HG02678 (cell line): ENCODE results near the gene MAN2A2.
"Not testable (repeated sequence)": the region's sequence is repeated elsewhere in the genome, so short reads cannot be mapped to it uniquely, and the experiment has no call there.

Experiments used
- ATAC-seq: cut with Tn5 transposase; IDR thresholded peaks from one replicate; pipeline ENCODE4 v1.9.1; 2021; ENCODE audit warnings: mild to moderate bottlenecking, moderate library complexity; ENCODE audit not compliant: unreplicated experiment

The MAN2A2 gene

GRCh38 chr15:90902040-90902839 lies 862 bp upstream of the MAN2A2 start:
- ATAC-seq, result peak; percentile 75

DNA sequence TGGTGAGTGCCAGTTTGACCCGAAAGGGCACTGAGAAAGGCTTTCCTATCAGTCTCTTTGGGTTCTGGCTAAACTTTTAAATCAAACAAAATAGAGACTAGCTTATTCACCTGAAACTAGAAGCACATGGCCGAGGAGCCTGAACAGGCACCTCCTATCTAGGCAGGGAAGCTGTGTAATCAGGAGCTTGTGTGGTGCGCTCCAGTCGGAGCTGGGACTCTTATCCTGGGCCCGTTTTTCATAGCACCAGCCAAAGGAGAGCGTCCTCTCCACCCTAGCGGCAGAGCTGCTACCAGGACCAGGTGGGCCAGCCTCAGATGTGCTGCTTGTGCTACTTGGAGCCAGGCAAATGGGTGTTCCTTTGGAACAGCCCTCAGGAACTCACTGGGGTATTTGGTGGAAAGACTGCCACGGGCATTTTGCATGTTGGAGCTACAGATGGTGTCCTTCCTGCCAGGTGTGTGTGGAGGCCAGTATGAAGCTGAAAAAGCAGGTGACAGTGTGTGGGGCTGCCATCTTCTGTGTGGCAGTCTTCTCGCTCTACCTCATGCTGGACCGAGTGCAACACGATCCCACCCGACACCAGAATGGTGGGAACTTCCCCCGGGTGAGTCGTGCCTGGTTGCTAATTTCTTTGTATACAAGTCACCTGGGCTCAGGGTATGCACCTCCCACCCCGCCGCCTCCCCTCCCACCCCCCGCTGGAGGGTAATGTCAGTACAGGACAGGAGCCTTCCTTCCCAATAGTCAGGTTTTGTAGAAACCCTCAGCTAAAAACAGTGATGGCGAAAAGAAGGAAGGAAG lies 833 bp downstream of the MAN2A2 start:
- no peak for ATAC-seq

DNA sequence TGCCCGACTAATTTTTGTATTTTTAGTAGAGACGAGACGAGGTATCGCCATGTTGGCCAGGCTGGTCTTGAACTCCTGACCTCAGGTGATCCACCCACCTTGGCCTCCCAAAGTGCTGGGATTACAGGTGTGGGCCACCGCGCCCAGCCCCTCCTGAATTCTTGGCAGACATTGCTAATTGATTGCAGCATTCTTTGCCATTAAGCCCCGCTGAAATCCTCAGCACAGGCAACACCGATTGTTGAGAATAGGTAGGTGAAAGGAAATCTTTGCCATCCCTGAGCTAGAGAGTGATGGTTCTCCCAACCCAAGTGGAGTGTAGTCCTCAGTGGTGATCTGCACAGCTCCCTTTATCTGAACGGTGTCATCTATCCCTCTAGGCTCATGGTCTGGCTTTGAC lies 1.6 kb downstream of the MAN2A2 start:
- ATAC-seq, result no peak

DNA sequence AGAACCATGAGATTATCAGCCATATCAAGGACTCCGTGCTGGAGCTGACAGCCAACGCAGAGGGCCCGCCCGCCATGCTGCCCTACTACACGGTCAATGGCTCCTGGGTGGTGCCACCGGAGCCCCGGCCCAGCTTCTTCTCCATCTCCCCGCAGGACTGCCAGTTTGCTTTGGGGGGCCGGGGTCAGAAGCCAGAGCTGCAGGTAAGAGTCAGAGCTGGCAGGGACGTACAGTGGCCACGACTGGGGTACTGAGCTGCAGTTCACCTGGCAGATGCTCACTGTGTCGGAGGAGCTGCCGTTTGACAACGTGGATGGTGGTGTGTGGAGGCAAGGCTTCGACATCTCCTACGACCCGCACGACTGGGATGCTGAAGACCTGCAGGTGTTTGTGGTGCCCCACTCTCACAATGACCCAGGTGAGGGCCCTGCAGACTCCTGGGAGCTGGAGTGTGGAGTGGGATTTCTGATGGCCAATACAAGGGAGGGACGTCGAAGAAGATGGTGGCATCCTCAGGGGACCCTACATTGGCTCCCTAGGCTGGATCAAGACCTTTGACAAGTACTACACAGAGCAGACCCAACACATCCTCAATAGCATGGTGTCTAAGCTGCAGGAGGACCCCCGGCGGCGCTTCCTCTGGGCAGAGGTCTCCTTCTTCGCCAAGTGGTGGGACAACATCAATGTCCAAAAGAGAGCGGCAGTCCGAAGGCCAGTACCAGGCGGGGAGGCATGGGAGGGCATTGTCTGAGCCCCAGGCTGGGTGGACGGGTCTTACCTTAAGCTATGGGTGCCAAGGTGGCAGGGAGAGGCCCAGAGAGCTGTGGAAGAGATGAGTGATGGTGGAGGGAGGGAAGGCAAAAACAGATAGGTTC lies 2.4 kb downstream of the MAN2A2 start:
- ATAC-seq, result no peak

DNA sequence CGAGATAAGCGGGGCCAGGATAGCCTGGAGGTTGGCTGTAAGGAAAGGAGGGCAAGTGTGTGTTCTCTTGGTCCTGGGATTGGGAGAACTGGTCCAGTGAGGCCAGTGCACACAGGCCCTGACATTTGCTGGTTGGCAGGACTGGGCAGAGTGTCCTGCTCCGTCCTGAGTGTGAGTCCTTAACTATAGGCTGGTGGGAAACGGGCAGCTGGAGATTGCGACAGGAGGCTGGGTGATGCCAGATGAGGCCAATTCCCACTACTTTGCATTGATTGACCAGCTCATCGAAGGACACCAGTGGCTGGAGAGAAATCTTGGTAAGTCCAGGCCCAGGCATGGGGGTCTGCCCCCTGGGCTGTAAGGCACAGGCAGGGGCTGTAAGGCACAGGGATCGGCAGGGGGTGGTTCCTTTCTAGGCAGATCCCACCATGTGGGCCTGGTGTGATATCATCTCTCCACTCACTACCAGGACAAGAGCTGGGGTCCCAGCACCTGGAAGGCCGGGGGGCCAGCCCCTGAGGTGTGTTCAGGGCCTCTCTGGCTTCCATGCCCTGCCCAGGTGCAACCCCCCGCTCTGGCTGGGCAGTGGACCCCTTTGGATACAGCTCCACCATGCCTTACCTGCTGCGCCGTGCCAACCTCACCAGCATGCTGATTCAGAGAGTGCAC lies 3.2 kb downstream of the MAN2A2 start:
- no peak for ATAC-seq

GRCh38 chr15:90907051-90907660 lies 4.1 kb downstream of the MAN2A2 start:
- no peak for ATAC-seq

- no peak for ATAC-seq
These were observed 4.9 kb downstream of the MAN2A2 start for GRCh38 chr15:90907838-90908507.

- ATAC-seq, result not testable (repeated sequence)
These were observed 6.3 kb downstream of the MAN2A2 start for GRCh38 chr15:90909449-90909848.

- ATAC-seq, result no peak
These were observed 6.9 kb downstream of the MAN2A2 start for GRCh38 chr15:90909976-90910375.

DNA sequence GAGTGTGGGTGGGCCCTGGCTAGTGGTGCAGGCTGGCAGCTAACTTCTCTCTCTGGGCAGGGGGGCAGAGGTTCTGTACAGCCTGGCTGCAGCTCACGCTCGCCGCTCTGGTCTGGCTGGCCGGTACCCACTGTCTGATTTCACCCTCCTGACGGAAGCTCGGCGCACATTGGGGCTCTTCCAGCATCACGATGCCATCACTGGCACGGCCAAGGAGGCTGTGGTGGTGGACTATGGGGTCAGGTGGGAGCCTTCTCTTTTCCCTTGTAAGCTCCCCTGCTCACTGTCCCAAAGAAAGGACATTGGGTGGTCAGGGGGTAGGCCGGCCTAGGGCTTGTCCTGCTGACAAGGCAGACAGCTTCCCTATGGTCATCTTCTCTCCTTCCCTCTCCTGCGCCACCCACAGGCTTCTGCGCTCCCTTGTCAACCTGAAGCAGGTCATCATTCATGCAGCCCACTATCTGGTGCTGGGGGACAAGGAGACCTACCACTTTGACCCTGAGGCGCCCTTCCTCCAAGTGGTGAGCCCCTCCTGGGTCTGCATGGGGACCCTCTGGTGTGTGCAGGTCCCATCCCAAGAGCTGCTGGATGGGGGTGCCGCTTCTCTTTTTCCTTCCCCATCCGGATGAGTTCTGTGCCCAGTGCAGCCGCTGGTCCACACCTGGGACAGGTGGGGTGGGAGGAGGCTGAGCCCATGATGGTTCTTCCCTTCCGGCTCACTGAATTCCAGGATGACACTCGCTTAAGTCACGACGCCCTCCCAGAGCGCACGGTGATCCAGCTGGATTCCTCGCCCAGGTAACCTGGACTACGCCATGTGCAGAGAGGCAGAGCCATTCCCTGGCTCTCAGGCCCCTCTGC lies 7.6 kb downstream of the MAN2A2 start:
- no peak for ATAC-seq

GRCh38 chr15:90911302-90911623 lies 8.2 kb downstream of the MAN2A2 start:
- ATAC-seq, result no peak

DNA sequence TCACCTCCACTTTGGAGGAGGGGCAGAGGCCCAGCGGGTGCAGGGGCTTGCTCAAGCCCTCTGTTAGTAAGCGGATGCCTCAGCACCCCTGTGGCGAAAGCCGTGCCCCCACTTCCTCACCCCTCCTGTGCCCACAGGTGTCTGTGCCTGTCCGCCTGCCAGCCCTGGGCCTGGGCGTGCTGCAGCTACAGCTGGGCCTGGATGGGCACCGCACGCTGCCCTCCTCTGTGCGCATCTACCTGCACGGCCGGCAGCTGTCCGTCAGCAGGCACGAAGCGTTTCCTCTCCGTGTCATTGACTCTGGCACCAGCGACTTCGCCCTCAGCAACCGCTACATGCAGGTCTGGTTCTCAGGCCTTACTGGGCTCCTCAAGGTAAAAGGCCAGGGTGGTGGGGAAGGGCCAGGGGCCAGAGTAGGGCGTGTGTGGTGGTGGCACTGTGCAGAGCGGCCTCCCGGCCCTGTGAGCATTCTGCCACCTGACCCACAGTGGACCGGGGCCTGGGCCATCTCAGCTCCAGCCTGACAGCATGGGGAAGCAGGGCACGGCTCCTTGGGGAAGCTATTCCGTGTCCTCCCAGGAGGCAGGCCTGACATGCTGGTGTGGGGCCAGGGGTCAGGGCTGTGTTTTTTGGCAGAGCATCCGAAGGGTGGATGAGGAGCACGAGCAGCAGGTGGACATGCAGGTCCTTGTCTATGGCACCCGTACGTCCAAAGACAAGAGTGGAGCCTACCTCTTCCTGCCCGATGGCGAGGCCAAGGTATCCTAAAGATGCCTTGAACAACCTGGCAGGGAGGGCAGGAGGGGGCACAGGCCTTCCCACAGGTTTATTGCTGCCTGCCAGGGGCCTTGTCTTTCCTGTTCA lies 9.0 kb downstream of the MAN2A2 start:
- ATAC-seq, result no peak

DNA sequence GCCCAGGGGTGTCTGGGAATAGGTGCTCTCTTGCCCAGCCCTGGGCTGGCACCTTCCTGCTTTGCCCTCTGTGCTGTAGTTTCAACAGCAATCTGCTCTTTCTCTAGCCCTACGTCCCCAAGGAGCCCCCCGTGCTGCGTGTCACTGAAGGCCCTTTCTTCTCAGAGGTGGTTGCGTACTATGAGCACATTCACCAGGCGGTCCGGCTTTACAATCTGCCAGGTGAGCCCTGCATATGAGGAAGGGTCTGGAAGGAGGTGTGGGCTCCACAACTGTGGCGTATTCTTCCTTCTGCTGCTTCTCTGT lies 9.6 kb downstream of the MAN2A2 start:
- ATAC-seq, result no peak

DNA sequence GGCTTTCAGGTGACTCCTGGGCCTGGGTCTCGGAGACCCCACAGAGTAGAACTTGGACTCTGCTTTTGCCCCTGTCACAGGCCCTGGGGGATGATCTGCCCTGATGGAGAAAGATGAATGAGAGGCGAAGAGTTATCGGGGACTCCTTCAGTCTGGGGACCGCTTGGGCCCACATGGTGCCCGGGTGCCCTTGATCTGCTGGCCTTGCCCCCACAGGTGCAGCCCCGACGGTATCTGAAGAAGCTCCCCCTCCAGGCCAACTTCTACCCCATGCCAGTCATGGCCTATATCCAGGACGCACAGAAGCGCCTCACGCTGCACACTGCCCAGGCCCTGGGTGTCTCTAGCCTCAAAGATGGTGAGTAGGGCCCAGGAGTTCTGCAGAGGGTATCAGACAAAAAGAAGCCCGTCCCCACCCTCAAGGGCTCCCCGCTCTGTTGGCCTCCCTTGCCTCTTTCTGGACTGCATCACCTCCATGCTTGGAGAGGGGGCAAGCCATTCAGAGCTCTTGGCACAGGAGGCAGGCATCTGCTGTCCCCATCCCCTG lies 10.4 kb downstream of the MAN2A2 start:
- no peak for ATAC-seq

DNA sequence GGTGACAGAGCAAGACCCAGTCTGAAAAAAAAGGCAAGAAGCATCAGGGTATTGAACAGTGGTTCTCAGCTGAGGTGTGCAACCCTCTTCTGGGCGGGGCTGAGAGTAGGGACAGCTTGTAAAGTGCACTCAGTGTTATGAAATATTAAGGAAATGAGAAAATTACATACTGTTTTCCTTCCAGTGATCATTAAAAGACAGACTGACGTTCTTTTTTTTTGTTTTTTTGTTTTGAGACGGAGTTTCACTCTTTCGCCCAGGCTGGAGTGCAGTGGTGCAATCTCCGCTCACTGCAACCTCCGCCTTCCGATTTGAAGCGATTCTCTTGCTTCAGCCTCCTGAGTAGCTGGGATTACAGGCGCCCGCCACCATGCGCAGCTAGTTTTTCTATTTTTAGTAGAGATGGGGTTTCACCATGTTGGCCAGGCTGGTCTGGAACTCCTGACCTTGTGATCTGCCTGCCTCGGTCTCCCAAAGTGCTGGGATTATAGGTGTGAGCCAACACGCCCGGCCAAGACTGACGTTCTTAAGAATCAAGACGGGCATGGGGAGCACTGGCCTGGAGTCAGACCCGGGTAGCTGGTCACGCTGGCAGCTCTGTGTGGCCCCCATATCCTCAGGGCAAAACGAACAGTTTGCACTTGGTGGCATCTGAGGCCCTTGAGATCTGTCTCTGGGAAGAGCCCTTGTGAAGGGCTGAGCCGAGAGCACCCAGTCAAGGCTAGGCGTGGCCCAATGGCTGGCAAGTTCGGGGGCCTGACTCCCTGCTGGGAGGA lies 11.4 kb downstream of the MAN2A2 start:
- ATAC-seq, result no peak

DNA sequence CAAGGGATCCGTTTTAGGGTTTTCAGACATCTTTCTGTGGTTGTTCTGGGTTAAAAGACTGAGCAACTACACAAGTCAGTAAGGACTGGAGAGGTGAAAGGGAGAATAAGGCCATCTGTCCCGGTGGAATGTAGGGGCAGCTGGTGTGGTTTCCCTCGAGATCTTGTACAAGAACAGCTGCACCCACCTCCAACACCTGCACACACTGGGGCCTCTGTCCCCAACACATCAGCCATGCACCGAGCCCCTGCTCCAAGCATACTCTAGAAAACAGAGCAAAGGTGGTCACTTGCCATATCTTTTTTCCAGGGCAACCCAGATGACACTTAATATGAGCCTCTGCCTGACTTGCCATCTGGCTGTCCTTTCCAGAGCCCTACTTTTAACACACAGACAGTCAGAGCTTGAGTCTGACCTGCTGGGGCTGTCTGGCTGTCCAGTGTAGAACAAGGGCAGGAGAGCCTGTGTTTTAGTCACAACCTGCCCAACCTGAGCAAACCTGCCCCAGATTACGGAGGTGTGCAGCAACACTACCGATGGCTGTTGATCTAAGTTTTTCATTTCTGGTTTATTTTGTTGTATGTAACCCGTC lies 12.2 kb downstream of the MAN2A2 start:
- no peak for ATAC-seq
